ENCODE results near the gene FXYD3. TPM values are rescaled to one million over a fixed set of nuclear protein-coding genes. Genes with fewer than 3 reads are reported as not detected.
"Not testable (repeated sequence)": the region's sequence is repeated elsewhere in the genome, so short reads cannot be mapped to it uniquely, and the experiment has no call there.

The FXYD3 gene
- polyA plus RNA-seq, 1 donor from 2014 or later = not detected

GRCh38 chr19:35100588-35101533 lies 14.8 kb upstream of the FXYD3 start:
- H3K4me2 ChIP-seq (ENCODE audit: low read length) = no peak overlapping the region
- no peaks in the 10 kb centered on the region for H4K20me1 ChIP-seq (ENCODE audit: insufficient read depth)
- no peaks in the 10 kb centered on the region for H3F3A ChIP-seq (ENCODE audit: insufficient read depth, low read length, poor library complexity, severe bottlenecking)
- H3K9ac ChIP-seq (ENCODE audit: low read length) = no peak overlapping the region
- no peak overlapping the region for H2AFZ ChIP-seq (ENCODE audit: low read depth, low read length)
- no peaks in the 10 kb centered on the region for H3K27me3 ChIP-seq (ENCODE audit: insufficient read depth, low read depth, low read length)
- H3K9me3 ChIP-seq (ENCODE audit: low read length) = no peaks in the 10 kb centered on the region
- TF ChIP-seq RAD21 (conservative IDR thresholded peaks at IDR 0.05) (no peak), TAF1 (IDR thresholded peaks at IDR 0.05; ENCODE audit: low read depth) (no peak), SMC3 (conservative IDR thresholded peaks at IDR 0.05; ENCODE audit: poor library complexity) (no peak), EP300 (conservative IDR thresholded peaks at IDR 0.05; ENCODE audit: poor library complexity, severe bottlenecking) (no peak)
- TF ChIP-seq, protein P1, sequence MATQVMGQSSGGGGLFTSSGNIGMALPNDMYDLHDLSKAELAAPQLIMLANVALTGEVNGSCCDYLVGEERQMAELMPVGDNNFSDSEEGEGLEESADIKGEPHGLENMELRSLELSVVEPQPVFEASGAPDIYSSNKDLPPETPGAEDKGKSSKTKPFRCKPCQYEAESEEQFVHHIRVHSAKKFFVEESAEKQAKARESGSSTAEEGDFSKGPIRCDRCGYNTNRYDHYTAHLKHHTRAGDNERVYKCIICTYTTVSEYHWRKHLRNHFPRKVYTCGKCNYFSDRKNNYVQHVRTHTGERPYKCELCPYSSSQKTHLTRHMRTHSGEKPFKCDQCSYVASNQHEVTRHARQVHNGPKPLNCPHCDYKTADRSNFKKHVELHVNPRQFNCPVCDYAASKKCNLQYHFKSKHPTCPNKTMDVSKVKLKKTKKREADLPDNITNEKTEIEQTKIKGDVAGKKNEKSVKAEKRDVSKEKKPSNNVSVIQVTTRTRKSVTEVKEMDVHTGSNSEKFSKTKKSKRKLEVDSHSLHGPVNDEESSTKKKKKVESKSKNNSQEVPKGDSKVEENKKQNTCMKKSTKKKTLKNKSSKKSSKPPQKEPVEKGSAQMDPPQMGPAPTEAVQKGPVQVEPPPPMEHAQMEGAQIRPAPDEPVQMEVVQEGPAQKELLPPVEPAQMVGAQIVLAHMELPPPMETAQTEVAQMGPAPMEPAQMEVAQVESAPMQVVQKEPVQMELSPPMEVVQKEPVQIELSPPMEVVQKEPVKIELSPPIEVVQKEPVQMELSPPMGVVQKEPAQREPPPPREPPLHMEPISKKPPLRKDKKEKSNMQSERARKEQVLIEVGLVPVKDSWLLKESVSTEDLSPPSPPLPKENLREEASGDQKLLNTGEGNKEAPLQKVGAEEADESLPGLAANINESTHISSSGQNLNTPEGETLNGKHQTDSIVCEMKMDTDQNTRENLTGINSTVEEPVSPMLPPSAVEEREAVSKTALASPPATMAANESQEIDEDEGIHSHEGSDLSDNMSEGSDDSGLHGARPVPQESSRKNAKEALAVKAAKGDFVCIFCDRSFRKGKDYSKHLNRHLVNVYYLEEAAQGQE (IDR thresholded peaks at IDR 0.05; ENCODE audit: borderline replicate concordance) = no peak
- H3K9me2 ChIP-seq (ENCODE audit: insufficient read depth, low read length) = no peaks in the 10 kb centered on the region
- H3K79me2 ChIP-seq (replicated peaks; ENCODE audit: insufficient read depth, low read length) = no peaks in the 10 kb centered on the region
- H3K4me3 ChIP-seq (ENCODE audit: low read length) = no peak overlapping the region
- H3K27ac ChIP-seq (ENCODE audit: low read length) = no peak overlapping the region
- H3K36me3 ChIP-seq (ENCODE audit: insufficient read depth, low read length) = no peaks in the 10 kb centered on the region

GRCh38 chr19:35101949-35102348 lies 13.7 kb upstream of the FXYD3 start:
- H2AFZ ChIP-seq (ENCODE audit: low read depth, low read length); H3K9me2 ChIP-seq (ENCODE audit: insufficient read depth, low read length); H3K79me2 ChIP-seq (replicated peaks; ENCODE audit: insufficient read depth, low read length); H3F3A ChIP-seq (ENCODE audit: insufficient read depth, low read length, poor library complexity, severe bottlenecking); H3K9me3 ChIP-seq (ENCODE audit: low read length); H3K27ac ChIP-seq (ENCODE audit: low read length); H3K4me3 ChIP-seq (ENCODE audit: low read length); H3K4me2 ChIP-seq (ENCODE audit: low read length); H3K9ac ChIP-seq (ENCODE audit: low read length); H4K20me1 ChIP-seq (ENCODE audit: insufficient read depth); H3K36me3 ChIP-seq (ENCODE audit: insufficient read depth, low read length); H3K27me3 ChIP-seq (ENCODE audit: insufficient read depth, low read depth, low read length): not testable (repeated sequence)

- not testable (repeated sequence) for H3K9ac ChIP-seq (ENCODE audit: low read length); H2AFZ ChIP-seq (ENCODE audit: low read depth, low read length); H3K4me3 ChIP-seq (ENCODE audit: low read length); H3K9me3 ChIP-seq (ENCODE audit: low read length); H3K9me2 ChIP-seq (ENCODE audit: insufficient read depth, low read length); H3K36me3 ChIP-seq (ENCODE audit: insufficient read depth, low read length); H3K79me2 ChIP-seq (replicated peaks; ENCODE audit: insufficient read depth, low read length); H3F3A ChIP-seq (ENCODE audit: insufficient read depth, low read length, poor library complexity, severe bottlenecking); H3K27me3 ChIP-seq (ENCODE audit: insufficient read depth, low read depth, low read length); H3K4me2 ChIP-seq (ENCODE audit: low read length); H4K20me1 ChIP-seq (ENCODE audit: insufficient read depth); H3K27ac ChIP-seq (ENCODE audit: low read length)
Observed at GRCh38 chr19:35103614-35104013, 12.0 kb upstream of the FXYD3 start.

GRCh38 chr19:35104361-35104760 lies 11.3 kb upstream of the FXYD3 start:
- Histone ChIP-seq H3K9me3 (ENCODE audit: low read length) (no peaks in the 10 kb centered on the region), H3K79me2 (replicated peaks; ENCODE audit: insufficient read depth, low read length) (no peaks in the 10 kb centered on the region), H3K9ac (ENCODE audit: low read length) (no peak overlapping the region), H3K9me2 (ENCODE audit: insufficient read depth, low read length) (no peaks in the 10 kb centered on the region), H3F3A (ENCODE audit: insufficient read depth, low read length, poor library complexity, severe bottlenecking) (no peaks in the 10 kb centered on the region), H2AFZ (ENCODE audit: low read depth, low read length) (no peak overlapping the region), H3K36me3 (ENCODE audit: insufficient read depth, low read length) (no peaks in the 10 kb centered on the region), H3K4me3 (ENCODE audit: low read length) (no peak overlapping the region), H3K27ac (ENCODE audit: low read length) (no peak overlapping the region), H3K4me2 (ENCODE audit: low read length) (no peak overlapping the region), H3K27me3 (ENCODE audit: insufficient read depth, low read depth, low read length) (no peaks in the 10 kb centered on the region), H4K20me1 (ENCODE audit: insufficient read depth) (no peaks in the 10 kb centered on the region)
- TF ChIP-seq, protein P1 (IDR thresholded peaks at IDR 0.05; ENCODE audit: borderline replicate concordance) = no peak
- TF ChIP-seq RAD21 (conservative IDR thresholded peaks at IDR 0.05) (no peak), TAF1 (IDR thresholded peaks at IDR 0.05; ENCODE audit: low read depth) (no peak), EZH2 (IDR thresholded peaks at IDR 0.05; ENCODE audit: borderline replicate concordance, insufficient read depth, low read length, poor library complexity, severe bottlenecking) (no peak), CTCF (IDR thresholded peaks at IDR 0.05; ENCODE audit: poor library complexity, severe bottlenecking) (no peak), MXI1 (conservative IDR thresholded peaks at IDR 0.05; ENCODE audit: poor library complexity, severe bottlenecking) (no peak)
